HEK293 (cell line): ENCODE results near the gene ZBTB4.
A peak's percentile ranks its signal among the peaks of the same experiment; 100 is the strongest.

Source experiments
- BCL6B ChIP-seq: fragments of 450-650 bp; formaldehyde crosslinking; IDR thresholded peaks from 2 replicates; pipeline ENCODE4 v1.5.1; 2017; ENCODE audit warnings: missing biosample characterization, missing genetic modification characterization
- GFI1B ChIP-seq: fragments of 450-650 bp; formaldehyde crosslinking; IDR thresholded peaks from 2 replicates; pipeline ENCODE4 v1.5.1; 2016; ENCODE audit warnings: missing biosample characterization, missing genetic modification characterization
- GLI4 ChIP-seq: fragments of 450-650 bp; formaldehyde crosslinking; IDR thresholded peaks from 2 replicates; pipeline ENCODE4 v1.5.1; 2016; ENCODE audit warnings: missing biosample characterization, missing genetic modification characterization
- GLIS2 ChIP-seq: fragments of 450-650 bp; formaldehyde crosslinking; IDR thresholded peaks from 2 replicates; pipeline ENCODE4 v1.5.1; 2016; ENCODE audit warnings: missing biosample characterization, missing genetic modification characterization
- HOXC10 ChIP-seq: sonication (generic); formaldehyde crosslinking; IDR thresholded peaks from 2 replicates; pipeline ENCODE4 v1.8.1; 2023; ENCODE audit warnings: mild to moderate bottlenecking, missing genetic modification reagents
- KLF1 ChIP-seq: fragments of 450-650 bp; formaldehyde crosslinking; IDR thresholded peaks from 2 replicates; pipeline ENCODE4 v1.5.1; 2016; ENCODE audit warnings: missing biosample characterization, missing genetic modification characterization
- KLF9 ChIP-seq: fragments of 450-650 bp; formaldehyde crosslinking; IDR thresholded peaks from 2 replicates; pipeline ENCODE4 v1.5.1; 2016; ENCODE audit warnings: missing biosample characterization, missing genetic modification characterization, low read depth
- OSR2 ChIP-seq: fragments of 450-650 bp; formaldehyde crosslinking; IDR thresholded peaks from 2 replicates; pipeline ENCODE4 v1.5.1; 2016; ENCODE audit warnings: missing biosample characterization, missing genetic modification characterization
- PATZ1 ChIP-seq: fragments of 450-650 bp; formaldehyde crosslinking; IDR thresholded peaks from 2 replicates; pipeline ENCODE4 v1.5.1; 2016; ENCODE audit warnings: missing biosample characterization, missing genetic modification characterization
- SETDB1 ChIP-seq: IDR thresholded peaks from one replicate; pipeline ENCODE4 v1.6.1; 2017; ENCODE audit warnings: mild to moderate bottlenecking, low read length, moderate library complexity, mixed read lengths; ENCODE audit not compliant: insufficient read length
- SP2 ChIP-seq: fragments of 450-650 bp; formaldehyde crosslinking; IDR thresholded peaks from 2 replicates; pipeline ENCODE4 v1.5.1; 2016; ENCODE audit warnings: missing biosample characterization, missing genetic modification characterization
- ZNF140 ChIP-seq: fragments of 450-650 bp; formaldehyde crosslinking; IDR thresholded peaks from 2 replicates; pipeline ENCODE4 v1.5.1; 2016; ENCODE audit warnings: missing biosample characterization, missing genetic modification characterization
- ZNF184 ChIP-seq: fragments of 450-650 bp; IDR thresholded peaks from 2 replicates; pipeline ENCODE4 v1.5.1; 2018; ENCODE audit warnings: missing biosample characterization, mild to moderate bottlenecking, missing genetic modification characterization
- ZNF292 ChIP-seq: fragments of 450-650 bp; formaldehyde crosslinking; IDR thresholded peaks from 2 replicates; pipeline ENCODE4 v1.5.1; 2016; ENCODE audit warnings: low read depth, missing biosample characterization, missing genetic modification characterization, borderline replicate concordance
- ZNF335 ChIP-seq: fragments of 450-650 bp; formaldehyde crosslinking; conservative IDR thresholded peaks from 2 replicates; pipeline ENCODE4 v1.5.1; 2016; ENCODE audit warnings: missing biosample characterization, missing genetic modification characterization
- ZNF37A ChIP-seq: fragments of 450-650 bp; IDR thresholded peaks from 2 replicates; pipeline ENCODE4 v1.5.1; 2018; ENCODE audit warnings: missing biosample characterization, missing genetic modification characterization
- ZNF391 ChIP-seq: fragments of 450-650 bp; formaldehyde crosslinking; IDR thresholded peaks from 2 replicates; pipeline ENCODE4 v1.5.1; 2016; ENCODE audit warnings: low read depth, missing biosample characterization, missing genetic modification characterization, borderline replicate concordance
- ZNF394 ChIP-seq: fragments of 450-650 bp; formaldehyde crosslinking; IDR thresholded peaks from 2 replicates; pipeline ENCODE4 v1.5.1; 2016; ENCODE audit warnings: missing biosample characterization, missing genetic modification characterization, mild to moderate bottlenecking, moderate library complexity, borderline replicate concordance
- ZNF416 ChIP-seq: fragments of 450-650 bp; formaldehyde crosslinking; IDR thresholded peaks from 2 replicates; pipeline ENCODE4 v1.5.1; 2016; ENCODE audit warnings: missing biosample characterization, missing genetic modification characterization
- ZNF48 ChIP-seq: fragments of 450-650 bp; formaldehyde crosslinking; IDR thresholded peaks from 2 replicates; pipeline ENCODE4 v1.5.1; 2016; ENCODE audit warnings: missing biosample characterization, missing genetic modification characterization
- ZNF501 ChIP-seq: fragments of 450-650 bp; formaldehyde crosslinking; IDR thresholded peaks from 2 replicates; pipeline ENCODE4 v1.5.1; 2016; ENCODE audit warnings: missing biosample characterization, missing genetic modification characterization
- ZNF513 ChIP-seq: fragments of 450-650 bp; IDR thresholded peaks from 2 replicates; pipeline ENCODE4 v1.5.1; 2018; ENCODE audit warnings: missing biosample characterization, missing genetic modification characterization
- ZNF548 ChIP-seq: fragments of 450-650 bp; formaldehyde crosslinking; IDR thresholded peaks from 2 replicates; pipeline ENCODE4 v1.5.1; 2016; ENCODE audit warnings: missing biosample characterization, missing genetic modification characterization
- ZNF623 ChIP-seq: fragments of 450-650 bp; formaldehyde crosslinking; IDR thresholded peaks from 2 replicates; pipeline ENCODE4 v1.5.1; 2016; ENCODE audit warnings: missing biosample characterization, missing genetic modification characterization
- ZNF707 ChIP-seq: fragments of 450-650 bp; formaldehyde crosslinking; IDR thresholded peaks from 2 replicates; pipeline ENCODE4 v1.5.1; 2016; ENCODE audit warnings: missing biosample characterization, missing genetic modification characterization
- ZNF747 ChIP-seq: fragments of 450-650 bp; formaldehyde crosslinking; IDR thresholded peaks from 2 replicates; pipeline ENCODE4 v1.5.1; 2016; ENCODE audit warnings: missing biosample characterization, missing genetic modification characterization
- ZNF76 ChIP-seq: fragments of 450-650 bp; formaldehyde crosslinking; IDR thresholded peaks from 2 replicates; pipeline ENCODE4; 2016; ENCODE audit warnings: low read depth, missing biosample characterization, missing genetic modification characterization, borderline replicate concordance
- ZSCAN18 ChIP-seq: fragments of 450-650 bp; formaldehyde crosslinking; IDR thresholded peaks from 2 replicates; pipeline ENCODE4 v1.5.1; 2016; ENCODE audit warnings: missing biosample characterization, missing genetic modification characterization
- TF ChIP-seq, protein P1 (sequence below): fragments of 450-650 bp; IDR thresholded peaks from 2 replicates; pipeline ENCODE4 v1.5.1; 2018; ENCODE audit warnings: missing biosample characterization, mild to moderate bottlenecking, missing genetic modification characterization
- TF ChIP-seq, protein P2 (sequence below): fragments of 450-650 bp; formaldehyde crosslinking; IDR thresholded peaks from 2 replicates; pipeline ENCODE4 v1.5.1; 2016; ENCODE audit warnings: missing biosample characterization, missing genetic modification characterization

Gene ZBTB4

GRCh38 chr17:7484067-7484918 is 4.9 kb upstream of the ZBTB4 start, which contains the start of gene POLR2A (continued):
- no peak for TF ChIP-seq ZNF416
- peak; percentile 87 for TF ChIP-seq KLF9 (tag by site-specific recombination)
- TF ChIP-seq BCL6B (tag by site-specific recombination): peak; percentile 58; the same call in 1 of the 2 replicates
- TF ChIP-seq KLF1 (tag by site-specific recombination): peak; percentile 84
- TF ChIP-seq ZNF335: no peak; the same call in 1 of the 2 replicates
- peak; percentile 99 for TF ChIP-seq ZNF391
- TF ChIP-seq ZSCAN18 (tag by site-specific recombination): peak; percentile 48; the same call in 1 of the 2 replicates
- peak; percentile 91 for TF ChIP-seq GFI1B (tag by site-specific recombination)
- TF ChIP-seq ZNF184 (tag by site-specific recombination): peak; percentile 67; the same call in 1 of the 2 replicates
- TF ChIP-seq, protein P1, sequence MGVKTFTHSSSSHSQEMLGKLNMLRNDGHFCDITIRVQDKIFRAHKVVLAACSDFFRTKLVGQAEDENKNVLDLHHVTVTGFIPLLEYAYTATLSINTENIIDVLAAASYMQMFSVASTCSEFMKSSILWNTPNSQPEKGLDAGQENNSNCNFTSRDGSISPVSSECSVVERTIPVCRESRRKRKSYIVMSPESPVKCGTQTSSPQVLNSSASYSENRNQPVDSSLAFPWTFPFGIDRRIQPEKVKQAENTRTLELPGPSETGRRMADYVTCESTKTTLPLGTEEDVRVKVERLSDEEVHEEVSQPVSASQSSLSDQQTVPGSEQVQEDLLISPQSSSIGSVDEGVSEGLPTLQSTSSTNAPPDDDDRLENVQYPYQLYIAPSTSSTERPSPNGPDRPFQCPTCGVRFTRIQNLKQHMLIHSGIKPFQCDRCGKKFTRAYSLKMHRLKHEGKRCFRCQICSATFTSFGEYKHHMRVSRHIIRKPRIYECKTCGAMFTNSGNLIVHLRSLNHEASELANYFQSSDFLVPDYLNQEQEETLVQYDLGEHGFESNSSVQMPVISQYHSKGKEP (tag by site-specific recombination): peak; percentile 37; the same call in 1 of the 2 replicates
- no peak for TF ChIP-seq SETDB1
- TF ChIP-seq ZNF394 (tag by site-specific recombination): peak; percentile 86
- TF ChIP-seq GLI4 (tag by site-specific recombination): peak; percentile 96; the same call in 1 of the 2 replicates
- TF ChIP-seq ZNF623 (tag by site-specific recombination): peak; percentile 54
- peak; percentile 100 for TF ChIP-seq PATZ1 (tag by site-specific recombination)
- no peak for TF ChIP-seq HOXC10 (CRISPR knock-in tag)
- peak; percentile 90; the same call in 1 of the 2 replicates for TF ChIP-seq ZNF747 (tag by site-specific recombination)
- TF ChIP-seq ZNF707 (tag by site-specific recombination): no peak
- TF ChIP-seq ZNF501 (tag by site-specific recombination): peak; percentile 98
- TF ChIP-seq OSR2 (tag by site-specific recombination): peak; percentile 39; the same call in 1 of the 2 replicates
- peak; percentile 75 for TF ChIP-seq ZNF513
- no peak for TF ChIP-seq ZNF292 (tag by site-specific recombination)
- TF ChIP-seq SP2 (tag by site-specific recombination): peak; percentile 83
- peak; percentile 97 for TF ChIP-seq GLIS2 (tag by site-specific recombination)
- no peak for TF ChIP-seq ZNF548
- no peak for TF ChIP-seq ZNF48 (tag by site-specific recombination)
- TF ChIP-seq ZNF140 (tag by site-specific recombination): no peak
- TF ChIP-seq ZNF76 (tag by site-specific recombination): peak; percentile 94
- peak; percentile 22; the same call in 1 of the 2 replicates for TF ChIP-seq ZNF37A
- TF ChIP-seq, protein P2, sequence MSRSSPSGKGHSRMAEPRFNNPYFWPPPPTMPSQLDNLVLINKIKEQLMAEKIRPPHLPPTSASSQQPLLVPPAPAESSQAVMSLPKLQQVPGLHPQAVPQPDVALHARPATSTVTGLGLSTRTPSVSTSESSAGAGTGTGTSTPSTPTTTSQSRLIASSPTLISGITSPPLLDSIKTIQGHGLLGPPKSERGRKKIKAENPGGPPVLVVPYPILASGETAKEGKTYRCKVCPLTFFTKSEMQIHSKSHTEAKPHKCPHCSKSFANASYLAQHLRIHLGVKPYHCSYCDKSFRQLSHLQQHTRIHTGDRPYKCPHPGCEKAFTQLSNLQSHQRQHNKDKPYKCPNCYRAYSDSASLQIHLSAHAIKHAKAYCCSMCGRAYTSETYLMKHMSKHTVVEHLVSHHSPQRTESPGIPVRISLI (tag by site-specific recombination): peak; percentile 88
